8988T (cell line): ENCODE data around the gene NXT1.

Source experiments
- DNase-seq: peaks from one replicate; pipeline ENCODE4 v3.0.0; 2011

Gene NXT1

DNA sequence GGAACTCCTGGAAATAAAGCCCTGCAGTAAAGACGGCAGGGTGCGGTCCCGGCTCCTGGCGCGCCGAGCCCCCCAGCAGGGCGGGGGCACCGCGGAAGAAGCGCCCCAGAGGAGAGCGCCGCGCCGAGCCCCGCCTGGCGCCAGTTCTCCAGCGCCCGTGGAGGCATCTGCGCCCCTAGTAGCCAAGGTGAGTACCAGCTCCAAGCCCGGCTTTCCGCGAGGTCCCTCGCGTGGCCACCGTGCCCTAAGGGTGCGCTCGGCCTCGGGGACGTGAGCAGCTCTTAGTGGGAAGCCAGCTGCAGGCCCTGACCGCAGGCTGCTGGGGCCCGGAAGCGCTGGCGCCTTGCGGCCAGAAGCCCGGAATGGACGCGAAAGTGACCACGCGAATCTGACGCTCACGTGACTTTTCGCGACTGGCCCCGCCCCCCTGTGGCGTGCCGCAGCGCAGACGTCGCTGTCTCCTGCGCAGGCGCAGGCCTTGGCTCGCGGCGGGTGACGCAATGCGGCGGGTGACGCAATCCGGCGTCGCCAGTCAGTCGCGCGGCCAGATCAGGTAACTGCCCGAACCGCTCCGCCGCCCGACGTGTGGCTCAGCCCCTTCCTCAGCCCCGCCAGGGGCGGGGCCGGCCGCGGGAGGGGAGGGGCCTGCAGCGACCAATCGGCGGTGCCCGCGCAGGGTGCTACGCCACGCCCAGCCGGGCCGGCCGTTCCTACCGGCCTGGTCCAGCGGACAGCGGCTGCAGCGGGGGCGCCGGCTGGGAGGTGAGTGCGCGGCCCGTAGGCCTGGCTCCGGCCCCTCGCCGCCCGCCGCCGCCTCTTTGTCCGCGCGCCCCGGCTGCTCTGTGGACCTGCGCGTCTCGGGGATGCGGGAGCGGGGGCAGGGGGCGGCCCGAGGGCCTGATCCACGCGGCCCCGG, 11.1 kb downstream of the NXT1 start, which contains the start of gene GZF1:
Gene GZF1, plus strand, starts transcription at position 707 of the 916 bp plus-strand sequence. CDS start 2,202 bp downstream, outside the sequence.
- DNase-seq, result peak; percentile 93

- DNase-seq, result peak; percentile 47
Observed at GRCh38 chr20:23362392-23363256, 12.0 kb downstream of the NXT1 start.

- no peak for DNase-seq
Observed at GRCh38 chr20:23363257-23363649, 12.7 kb downstream of the NXT1 start.

- no peak for DNase-seq
Observed at GRCh38 chr20:23365390-23366165, 15.0 kb downstream of the NXT1 start.

DNA sequence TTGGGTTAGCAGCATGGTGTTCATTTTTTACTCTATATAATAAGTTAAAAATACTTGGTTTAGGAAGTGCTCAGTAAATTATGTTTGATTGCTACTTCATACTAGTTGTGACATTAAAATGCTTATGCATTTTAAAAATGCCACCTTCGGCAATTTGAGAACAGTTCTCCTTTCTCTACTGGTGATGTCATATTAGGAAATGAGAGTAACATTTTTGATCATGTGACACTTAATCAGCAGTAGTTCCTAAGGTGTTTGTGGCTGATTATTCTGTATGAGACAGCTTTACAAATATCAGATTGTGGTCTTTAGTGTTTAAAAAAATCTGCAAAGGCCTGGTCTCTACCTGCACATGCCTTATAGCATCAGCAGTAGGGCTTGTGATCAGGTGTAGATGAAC, 15.8 kb downstream of the NXT1 start:
- no peak for DNase-seq

DNA sequence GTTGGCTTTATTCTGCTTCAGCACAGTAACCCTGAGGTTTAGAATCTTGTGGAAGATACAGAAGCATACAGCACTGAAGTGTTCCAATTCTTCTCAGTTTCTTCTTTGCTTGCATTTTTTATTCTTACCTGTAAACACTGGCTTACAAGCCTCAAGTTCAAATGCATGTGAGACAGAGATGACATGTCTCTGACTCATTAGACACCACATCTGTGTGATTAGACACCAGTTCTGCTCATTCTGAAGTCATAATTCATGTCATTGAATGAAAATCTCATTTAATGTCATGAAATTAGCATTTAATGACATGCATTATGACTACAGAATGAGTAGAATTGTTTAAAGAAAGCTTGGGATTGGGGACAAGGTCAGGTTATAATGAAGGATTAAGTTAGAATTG, 17.2 kb downstream of the NXT1 start:
- DNase-seq, result no peak

DNA sequence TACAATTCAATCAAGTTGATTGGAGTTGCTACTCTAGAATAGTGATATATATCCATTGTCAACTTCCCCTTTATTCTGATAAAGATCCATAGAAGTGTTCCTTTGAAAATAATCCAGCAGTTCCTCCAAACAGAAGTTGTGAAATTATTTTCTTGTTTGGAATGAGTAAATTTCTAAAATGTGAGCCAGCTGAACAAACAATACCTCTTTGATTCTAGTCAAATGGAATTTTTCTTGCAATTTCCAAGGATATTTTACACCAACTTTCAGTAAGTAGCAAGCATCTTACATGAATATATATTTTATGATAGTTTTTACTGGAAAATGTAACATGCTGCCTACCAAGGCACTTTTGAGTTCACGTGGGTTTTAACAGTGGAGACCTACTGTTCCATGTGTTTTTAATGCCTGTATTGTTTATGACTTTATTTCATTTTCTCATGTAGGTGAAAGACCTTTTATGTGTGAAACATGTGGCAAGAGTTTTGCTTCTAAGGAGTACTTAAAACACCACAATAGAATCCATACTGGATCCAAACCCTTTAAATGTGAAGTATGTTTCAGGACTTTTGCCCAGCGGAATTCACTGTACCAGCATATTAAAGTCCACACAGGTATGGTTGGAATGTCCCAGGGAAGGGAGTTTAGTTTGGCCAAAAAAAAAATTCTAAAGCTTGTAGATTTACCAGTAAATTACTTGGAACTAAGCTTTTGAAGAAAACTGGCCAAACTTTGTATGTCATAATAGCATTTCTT, 17.9 kb downstream of the NXT1 start:
- DNase-seq, result no peak

DNA sequence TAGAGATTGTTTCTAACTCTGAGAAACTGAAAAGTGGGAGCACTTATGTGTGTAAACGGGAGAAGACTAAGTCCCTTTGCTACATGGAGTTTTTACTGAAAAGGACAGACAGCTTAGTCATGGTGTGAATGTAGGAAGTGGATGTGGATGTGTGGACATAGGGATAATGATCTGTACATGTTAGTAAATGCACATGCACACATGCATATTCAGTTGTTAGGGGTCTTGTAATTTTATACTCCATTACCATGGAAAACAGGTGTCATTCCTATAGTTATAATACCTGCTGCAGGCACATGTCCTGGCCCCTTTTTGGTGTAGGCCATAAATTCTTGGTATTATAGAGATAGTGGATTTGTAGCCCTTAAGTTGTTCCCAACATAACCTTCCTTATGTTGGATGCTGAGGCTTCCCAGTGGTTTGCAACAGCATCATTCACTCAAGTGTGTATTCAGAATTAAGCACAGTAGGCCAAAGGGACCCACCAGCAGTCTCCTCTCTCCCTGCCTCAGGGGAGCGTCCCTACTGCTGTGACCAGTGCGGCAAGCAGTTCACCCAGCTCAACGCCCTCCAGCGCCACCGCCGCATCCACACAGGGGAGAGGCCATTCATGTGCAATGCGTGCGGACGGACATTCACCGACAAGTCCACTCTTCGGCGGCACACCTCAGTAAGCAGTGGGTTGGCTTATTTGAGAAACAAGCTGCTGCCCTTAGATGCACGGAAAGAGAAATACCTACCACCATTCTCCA, 18.7 kb downstream of the NXT1 start:
- no peak for DNase-seq

DNA sequence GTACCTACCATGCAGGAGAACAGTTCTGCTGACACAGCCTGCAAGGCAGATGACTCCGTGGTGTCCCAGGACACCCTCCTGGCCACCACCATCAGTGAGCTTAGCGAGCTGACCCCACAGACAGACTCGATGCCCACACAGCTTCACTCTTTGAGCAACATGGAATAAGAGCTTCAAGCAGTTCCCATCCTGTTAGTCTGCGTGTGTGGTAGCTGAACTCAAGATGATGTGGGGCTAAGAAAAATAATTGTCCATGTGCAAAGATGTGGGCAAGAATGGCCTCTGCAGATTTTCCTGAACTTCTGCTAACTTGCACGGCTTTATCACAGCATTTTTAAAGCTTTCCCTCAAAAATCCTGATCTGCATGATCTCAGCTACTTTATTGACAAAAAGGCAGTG, 19.7 kb downstream of the NXT1 start:
- DNase-seq, result no peak

- DNase-seq, result no peak
Observed at GRCh38 chr20:23370873-23371272, 20.3 kb downstream of the NXT1 start.

DNA sequence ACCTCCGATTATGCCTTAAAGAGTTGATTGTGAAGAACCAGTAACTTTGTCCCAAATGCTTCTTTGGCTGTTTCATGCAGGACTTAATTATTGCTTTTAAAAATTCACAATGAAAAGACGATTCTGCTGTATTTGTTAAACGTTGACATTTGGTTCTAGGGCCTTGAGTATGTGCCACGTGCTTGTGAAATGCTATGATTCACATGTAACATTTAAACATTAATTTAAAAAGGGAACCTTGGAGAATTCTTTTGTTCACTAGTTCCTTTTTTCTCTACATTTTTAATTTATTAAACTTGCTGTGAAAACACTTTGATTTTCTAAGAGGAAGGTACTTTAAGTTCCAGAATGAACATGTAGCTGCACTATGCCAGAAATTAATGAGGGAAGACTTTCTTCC, 20.9 kb downstream of the NXT1 start:
- no peak for DNase-seq

GRCh38 chr20:23374441-23374840, 23.9 kb downstream of the NXT1 start:
- no peak for DNase-seq

DNA sequence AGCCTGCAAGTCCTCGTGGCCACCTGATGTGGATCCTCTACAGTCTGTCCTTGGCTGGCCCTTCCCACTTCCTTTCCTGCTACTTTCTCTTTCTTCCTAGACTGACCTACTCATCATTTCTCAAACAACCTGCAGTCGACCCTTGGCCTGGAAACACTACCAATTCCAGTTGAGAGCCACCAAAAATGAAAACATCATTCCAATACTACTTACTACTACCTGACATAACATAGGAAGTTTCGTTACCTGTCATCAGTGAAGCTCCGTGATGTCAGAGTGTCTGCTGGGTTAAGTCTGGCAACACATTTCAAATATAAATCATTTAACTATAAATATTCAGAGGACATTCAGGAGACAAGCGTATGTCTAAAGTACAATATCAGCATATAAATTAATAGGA, 25.2 kb downstream of the NXT1 start:
- no peak for DNase-seq

GRCh38 chr20:23379772-23380171, 29.2 kb downstream of the NXT1 start:
- DNase-seq, result no peak

GRCh38 chr20:23381876-23382275, 31.3 kb downstream of the NXT1 start:
- DNase-seq, result no peak

DNA sequence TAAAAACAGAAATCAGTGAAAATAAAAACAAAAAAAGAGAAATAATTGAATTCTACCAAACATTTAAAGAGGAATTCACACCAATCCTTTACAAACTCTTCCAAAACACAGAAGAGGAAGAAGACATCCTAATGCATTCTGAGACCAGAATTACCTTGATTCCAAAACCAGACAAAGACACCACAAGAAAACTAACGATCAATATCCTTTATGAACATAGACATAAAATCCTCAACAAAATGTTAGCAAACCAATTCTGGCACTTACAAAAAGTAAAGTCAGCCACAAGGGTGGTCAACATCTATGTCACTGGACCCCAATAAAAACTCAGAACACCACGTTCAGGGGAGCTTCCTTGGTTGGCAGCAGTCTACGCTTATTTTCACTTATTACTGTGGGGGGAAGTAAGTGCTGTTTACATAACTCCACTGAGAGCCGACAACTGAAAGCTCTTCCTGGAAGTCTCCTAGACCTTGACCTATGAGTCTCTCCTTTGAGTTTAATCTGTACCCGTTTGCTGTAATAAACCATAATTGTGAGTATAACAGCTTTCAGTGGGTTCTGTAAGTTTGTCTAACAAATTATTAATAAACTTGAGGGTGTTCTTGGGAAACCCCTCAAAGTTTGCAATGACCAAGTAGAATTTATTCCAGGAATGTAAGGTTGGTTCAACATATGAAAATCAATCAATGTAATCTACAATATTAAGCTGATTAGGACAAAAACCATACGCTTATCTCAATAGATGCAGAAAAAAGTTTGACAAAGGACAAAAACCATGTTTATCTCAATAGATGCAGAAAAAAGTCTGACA, 35.9 kb downstream of the NXT1 start:
- no peak for DNase-seq

- DNase-seq, result no peak
Observed at GRCh38 chr20:23387118-23387443, 36.5 kb downstream of the NXT1 start.

DNA sequence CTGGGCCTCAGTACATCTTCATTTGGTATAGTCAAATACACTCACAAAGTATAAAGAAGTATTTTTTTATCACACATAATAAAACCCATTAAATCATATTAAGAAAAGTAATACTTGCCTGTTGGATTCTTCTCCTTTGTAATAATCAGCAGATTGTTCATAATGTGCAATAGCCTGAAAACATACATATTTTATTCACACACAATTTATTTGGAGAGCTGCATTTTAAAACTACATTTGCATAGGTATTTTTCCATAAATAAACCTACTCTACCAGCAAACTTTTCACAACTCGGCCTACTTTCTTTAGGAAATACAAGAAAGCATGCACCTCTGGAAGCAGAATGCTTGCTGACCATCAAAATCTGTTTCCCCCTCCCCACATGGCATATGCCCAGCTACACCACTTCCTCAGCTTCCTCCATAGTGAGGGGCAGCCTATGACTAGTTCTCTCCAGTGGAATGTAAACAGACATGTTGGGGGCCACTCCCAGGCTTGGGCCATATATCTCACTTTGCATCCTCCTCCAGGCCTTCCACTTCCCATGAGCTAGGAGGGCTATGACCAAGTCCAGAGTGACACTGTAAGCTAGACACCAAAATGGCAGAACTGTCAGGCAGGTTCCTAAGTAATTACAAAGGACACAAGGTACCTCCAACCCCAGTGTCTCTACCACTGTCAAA, 39.6 kb downstream of the NXT1 start:
- no peak for DNase-seq

- DNase-seq, result no peak
Observed at GRCh38 chr20:23391707-23392310, 41.2 kb downstream of the NXT1 start.
